K562 (cell line): ENCODE measurements around the gene GPR37L1. TPM values are rescaled to one million over a fixed set of nuclear protein-coding genes. Genes with fewer than 3 reads are reported as not detected.

Experiments
- ATAC-seq: fragments of 200-7000 bp; cut with Tn5 transposase; 3 replicates; pipeline ENCODE4 v1.9.1; 2020; ENCODE audit warnings: moderate library complexity
- BruUV-seq: library from RNA; stranded (reverse); fragments of 400-500 nt; replicated peaks from 2 replicates; lab custom pipeline; 2021; lab: Mats Ljungman, UMichigan
- CTCF ChIA-PET: fragments of 300-600 bp; formaldehyde crosslinking; extraction: SDS; loops from one replicate; lab custom pipeline; 2021; ENCODE audit warnings: low intra/inter-chr PET ratio; lab: Yijun Ruan, JAX
- POLR2A ChIA-PET: fragments of 300-600, 350-650 bp; sonication (Branson Sonifier 250); formaldehyde crosslinking; extraction: SDS; loops from one replicate; lab custom pipeline; 2021; ENCODE audit warnings: antibody characterized with exemption, inconsistent platforms; lab: Yijun Ruan, JAX
- DNase-seq, 4 experiments: peaks; one replicate each; pipeline versions ENCODE4 v3.0.0 to v3.0.0-alpha.2; 2011 to 2018; ENCODE audit warnings: low spot score in 3 of 4, mixed read lengths in 3 of 4; ENCODE audit errors: extremely low read depth in 1 of 4
- FAIRE-seq: peaks from 2 replicates; lab custom pipeline; 2011; peaks lifted over from hg19 to GRCh38; lab: Jason Lieb, UNC
- H2AFZ ChIP-seq: 2 replicates; pipeline ENCODE4 v1.6.0; 2011; ENCODE audit warnings: low read depth, low read length, control low read depth, inconsistent platforms
- H3K27ac ChIP-seq: fragments of 200-600 bp; 3 replicates; pipeline ENCODE4 v1.8.0; 2011; ENCODE audit warnings: low read depth, mild to moderate bottlenecking, control low read depth, inconsistent platforms, low read length, moderate library complexity, mixed read lengths; ENCODE audit errors: extremely low read depth
- H3K27me3 ChIP-seq, 2 experiments: fragments of 300-600 bp in 1 of 2; 2 replicates in 1 of 2; 3 replicates in 1 of 2; pipeline versions ENCODE4 v1.6.0 to v1.8.0; 2011; ENCODE audit warnings: inconsistent platforms in 2 of 2, low read length in 2 of 2, mild to moderate bottlenecking in 1 of 2, mixed read lengths in 1 of 2, moderate library complexity in 1 of 2; ENCODE audit not compliant: control insufficient read depth in 2 of 2, insufficient read depth in 2 of 2
- H3K36me3 ChIP-seq: fragments of 300-600 bp; 3 replicates; pipeline ENCODE4 v1.8.0; 2011; ENCODE audit warnings: mild to moderate bottlenecking, low read length, inconsistent platforms; ENCODE audit not compliant: control insufficient read depth, insufficient read depth
- H3K4me1 ChIP-seq, 2 experiments: fragments of 200-600 bp in 1 of 2; replicated peaks in 1 of 2; 2 replicates in 1 of 2; 3 replicates in 1 of 2; pipeline versions ENCODE4 v1.5.1 to v1.8.0; 2011; ENCODE audit warnings: inconsistent platforms in 2 of 2, low read length in 2 of 2, mild to moderate bottlenecking in 1 of 2, mixed read lengths in 1 of 2, moderate library complexity in 1 of 2; ENCODE audit not compliant: control insufficient read depth in 2 of 2, insufficient read depth in 2 of 2
- H3K4me2 ChIP-seq: 2 replicates; pipeline ENCODE4 v1.6.1; 2011; ENCODE audit warnings: low read length, control low read depth, inconsistent platforms, mixed read lengths; ENCODE audit not compliant: insufficient read depth
- H3K4me3 ChIP-seq: fragments of 200-600 bp; sonication (generic), shearing (Covaris generic); 2 replicates; pipeline ENCODE4 v1.5.1; 2016; ENCODE audit warnings: control low read depth, inconsistent platforms
- H3K79me2 ChIP-seq: fragments of 200-600 bp; 3 replicates; pipeline ENCODE4 v1.8.0; 2011; ENCODE audit warnings: low read length, inconsistent platforms; ENCODE audit not compliant: control insufficient read depth, insufficient read depth
- H3K9ac ChIP-seq, 2 experiments: 2 replicates each; pipeline versions ENCODE4 v1.6.0 to v1.6.1; 2011; ENCODE audit warnings: low read depth in 2 of 2, low read length in 2 of 2, control low read depth in 1 of 2, inconsistent platforms in 1 of 2, mild to moderate bottlenecking in 1 of 2, mixed read lengths in 1 of 2; ENCODE audit not compliant: insufficient read depth in 1 of 2
- H3K9me1 ChIP-seq: one replicate; pipeline ENCODE4 v1.6.0; 2011; ENCODE audit warnings: inconsistent platforms, mild to moderate bottlenecking, low read length, moderate library complexity; ENCODE audit not compliant: control insufficient read depth, insufficient read depth
- H3K9me3 ChIP-seq: replicated peaks from 2 replicates; pipeline ENCODE4 v1.5.1; 2011; ENCODE audit warnings: low read depth, low read length, inconsistent platforms; ENCODE audit not compliant: control insufficient read depth, insufficient read depth
- H4K20me1 ChIP-seq: replicated peaks from 2 replicates; pipeline ENCODE4 v1.6.1; 2011; ENCODE audit warnings: low read length, inconsistent platforms, mixed read lengths; ENCODE audit not compliant: control insufficient read depth, insufficient read depth
- FOXP1 ChIP-seq: sonication (generic); formaldehyde crosslinking; IDR thresholded peaks from 2 replicates; pipeline ENCODE4 v1.8.0; 2022; ENCODE audit warnings: mild to moderate bottlenecking, missing genetic modification reagents
- GATA2 ChIP-seq: sonication (generic); formaldehyde crosslinking; IDR thresholded peaks from 2 replicates; pipeline ENCODE4 v1.4.0; 2020; ENCODE audit warnings: mild to moderate bottlenecking, missing genetic modification reagents
- HDAC1 ChIP-seq, 2 experiments: fragments of 450-650 bp; IDR thresholded peaks; 2 replicates each; pipeline ENCODE4 v1.6.1; 2016 to 2017; ENCODE audit warnings: inconsistent platforms in 1 of 2, mild to moderate bottlenecking in 1 of 2, moderate library complexity in 1 of 2
- HDAC2 ChIP-seq: fragments of 450-650 bp; IDR thresholded peaks from 2 replicates; pipeline ENCODE4 v1.6.1; 2016; ENCODE audit warnings: mild to moderate bottlenecking
- HDAC8 ChIP-seq: fragments of 450-650 bp; IDR thresholded peaks from 2 replicates; pipeline ENCODE4 v1.6.1; 2016; ENCODE audit warnings: mild to moderate bottlenecking, missing genetic modification characterization, moderate library complexity, missing compliant biosample characterization
- MEIS2 ChIP-seq: fragments of 450-650 bp; IDR thresholded peaks from 2 replicates; pipeline ENCODE4 v1.6.1; 2014; ENCODE audit warnings: mild to moderate bottlenecking; ENCODE audit not compliant: partially characterized antibody
- NEUROD1 ChIP-seq: fragments of 150-350 bp; IDR thresholded peaks from 2 replicates; pipeline ENCODE4 v1.6.1; 2014; ENCODE audit warnings: borderline replicate concordance, low read length, low read depth; ENCODE audit not compliant: partially characterized antibody
- SAFB ChIP-seq: fragments of 200-400 bp; formaldehyde crosslinking; IDR thresholded peaks from 2 replicates; pipeline ENCODE4 v1.6.1; 2017; ENCODE audit warnings: low read depth, low read length, borderline replicate concordance
- SP1 ChIP-seq: sonication (generic); formaldehyde crosslinking; IDR thresholded peaks from 2 replicates; pipeline ENCODE4 v1.8.1; 2022; ENCODE audit warnings: mild to moderate bottlenecking, missing genetic modification reagents
- SPI1 ChIP-seq: IDR thresholded peaks from 2 replicates; pipeline ENCODE4 v1.6.1; 2011; ENCODE audit warnings: low read depth, low read length, control low read depth, borderline replicate concordance
- TCF3 ChIP-seq: sonication (generic); formaldehyde crosslinking; IDR thresholded peaks from 2 replicates; pipeline ENCODE4 v1.4.0; 2020; ENCODE audit warnings: mild to moderate bottlenecking, missing genetic modification reagents
- ZBTB26 ChIP-seq: fragments of 450-650 bp; formaldehyde crosslinking; IDR thresholded peaks from 2 replicates; pipeline ENCODE4 v1.4.0; 2022; ENCODE audit warnings: missing genetic modification characterization
- ZNF518B ChIP-seq: fragments of 250-450 bp; sonication (Bioruptor Pico); IDR thresholded peaks from 2 replicates; pipeline ENCODE4 v1.5.0; 2021; ENCODE audit warnings: mild to moderate bottlenecking, moderate library complexity
- ZNF668 ChIP-seq: fragments of 250-450 bp; sonication (Bioruptor Pico); IDR thresholded peaks from 2 replicates; pipeline ENCODE4 v1.8.0; 2022; ENCODE audit warnings: mild to moderate bottlenecking, inconsistent platforms
- ZNF77 ChIP-seq: fragments of 250-450 bp; sonication (Bioruptor Pico); IDR thresholded peaks from 2 replicates; pipeline ENCODE4 v1.5.0; 2020
- WGBS: fragments of 100-300 bp; shearing (Covaris generic); methylation state at CpG from one replicate; pipeline ENCODE4 v1.1.6; 2016; ENCODE audit warnings: low coverage, mixed read lengths; ENCODE audit not compliant: insufficient coverage; ENCODE audit errors: missing lambda C conversion rate; 5-methylcytosine and 5-hydroxymethylcytosine counted together
- in situ Hi-C: fragments of 300-500 bp; cut with MboI; formaldehyde crosslinking; loops from 4 replicates; pipeline ENCODE4 v1.15.0; 2018; ENCODE audit warnings: inconsistent platforms, mixed read lengths
- intact Hi-C: fragments of 100-400 bp; cut with micrococcal nuclease; formaldehyde crosslinking; loops from 2 replicates; pipeline ENCODE4 v1.14.2; 2022
- polyA plus RNA-seq, 8 experiments: library from polyadenylated mRNA; depleted of rRNA in 4 of 8; stranded (reverse) in 5 of 8; unstranded in 3 of 8; fragments of >200 nt; fragmentation: Nextera tagmentation in 2 of 8; fragmentation: Illumina TruSeq in 1 of 8; extraction: Ambion mirVana in 2 of 8; extraction: Trizol in 1 of 8; gene quantifications; 2 replicates each; pipeline versions ENCODE4 v1.2.1 to v1.2.3, GENCODE V29; 2011 to 2014; ENCODE audit warnings: inconsistent platforms in 1 of 8, missing spikeins in 1 of 8
- total RNA-seq, 7 experiments: library from RNA; depleted of rRNA in 6 of 7; stranded (reverse); fragments of >200 nt in 6 of 7; fragmentation: Illumina TruSeq in 2 of 7; extraction: Trizol in 2 of 7; gene quantifications; 2 replicates each; pipeline versions ENCODE4 v1.2.1 to v1.2.3, GENCODE V29; 2011 to 2021; ENCODE audit warnings: low replicate concordance in 1 of 7
- TF ChIP-seq, protein P1 (sequence below): fragments of 450-650 bp; IDR thresholded peaks from 2 replicates; pipeline ENCODE4 v1.6.1; 2016; ENCODE audit warnings: antibody characterized with exemption

Gene GPR37L1
- total and polyA plus RNA-seq, 9 of the 15 experiments (the other 6 are each of a cell fraction or from before 2014, with no cell fraction given): not detected

DNA sequence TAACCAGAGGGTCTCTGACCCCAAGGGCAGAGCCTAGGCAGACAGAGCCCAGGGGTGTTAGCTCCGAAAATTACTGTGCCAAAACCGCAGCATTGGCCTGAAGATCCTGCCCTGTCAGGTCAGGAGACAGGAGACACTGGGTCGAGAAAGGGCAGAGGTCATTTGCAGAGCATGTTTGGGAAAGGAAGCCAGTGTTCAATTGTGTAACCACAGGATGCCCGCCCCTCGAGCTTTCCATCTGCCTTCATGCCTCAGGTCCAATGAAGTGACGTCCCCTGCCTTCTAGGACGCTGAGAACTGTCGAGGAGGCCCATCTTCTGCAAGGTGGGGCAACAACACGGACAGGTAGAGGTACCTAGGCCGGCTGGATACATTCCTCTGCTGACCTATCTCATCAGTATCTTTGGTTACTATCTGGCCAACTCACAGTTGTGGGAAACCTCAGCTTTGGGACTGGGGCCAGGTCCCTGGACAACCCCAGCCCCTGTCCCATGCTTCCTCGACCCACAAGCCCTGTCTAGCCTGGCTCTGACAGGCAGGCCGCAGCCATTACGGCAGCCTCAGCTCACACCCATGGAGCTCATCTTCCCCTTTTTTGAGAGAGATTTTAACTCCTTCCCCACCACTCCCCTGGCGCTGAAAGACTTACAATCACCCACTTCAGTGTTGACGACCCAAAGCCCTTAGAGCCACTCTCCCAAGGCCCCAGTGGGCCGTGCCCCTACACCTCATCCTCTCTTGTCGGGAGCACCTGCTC lies 20.5 kb downstream of the GPR37L1 start:
- CTCF ChIA-PET: no interaction called here
- POLR2A ChIA-PET: interaction anchor here (0.6 to 8.9 kb wide), 14 partner anchors 8 to 667 kb away, joined by 3 to 49 read pairs (median 4); no protein-coding TSS in a partner anchor
- FAIRE-seq (no peak), ATAC-seq (peak; percentile 45), DNase-seq (peak in 2 of 4 experiments; percentile 52 to 58)
- peaks cover 19 to 28% of the 10 kb centered on the region in 2 experiments; a peak in 4 of 5 replicates for H3K4me1 ChIP-seq
- in situ Hi-C loops (no loop called here), intact Hi-C loops (no loop called here)
- H3K36me3 ChIP-seq: peaks cover 26% of the 10 kb centered on the region; the same call in 2 of the 3 replicates
- whole genome bisulfite sequencing: 33% methylated on average over 17 of the region's 17 CpGs
- peak overlapping the region; percentile 73 for H3K27ac ChIP-seq
- H3K4me2 ChIP-seq: peak overlapping the region; percentile 84
- peaks cover 4% of the 10 kb centered on the region for H3K9me1 ChIP-seq
- H3K79me2 ChIP-seq: peaks cover 30% of the 10 kb centered on the region
- H4K20me1 ChIP-seq: peaks cover 7% of the 10 kb centered on the region
- H3K9ac ChIP-seq: peak overlapping the region; percentile 76 to 97
- no peaks in the 10 kb centered on the region for H3K9me3 ChIP-seq
- peak overlapping the region; percentile 80 for H3K4me3 ChIP-seq
- BruUV-seq: TSS peak; percentile 39
- H3K27me3 ChIP-seq: no peaks in the 10 kb centered on the region
- H2AFZ ChIP-seq: peak overlapping the region; percentile 96
- TF ChIP-seq NEUROD1: no peak
- no peak for TF ChIP-seq HDAC1 (IDR thresholded peaks at IDR 0.05)
- no peak for TF ChIP-seq ZNF518B (CRISPR knock-in tag)
- peak; percentile 65 for TF ChIP-seq MEIS2
- peak; percentile 19; the same call in 1 of the 2 replicates for TF ChIP-seq TCF3 (CRISPR knock-in tag)
- no peak for TF ChIP-seq SPI1
- no peak for TF ChIP-seq HDAC2
- no peak for TF ChIP-seq ZNF77 (CRISPR knock-in tag)
- no peak for TF ChIP-seq ZBTB26 (CRISPR knock-in tag)
- TF ChIP-seq FOXP1 (CRISPR knock-in tag): no peak; the same call in 1 of the 2 replicates
- no peak for TF ChIP-seq ZNF668 (CRISPR knock-in tag)
- peak; percentile 47; the same call in 1 of the 2 replicates for TF ChIP-seq GATA2 (CRISPR knock-in tag)
- 0 out of 2 replicates have a peak, but pooled peaks have one; percentile 32 for TF ChIP-seq SP1 (CRISPR knock-in tag)
- no peak for TF ChIP-seq SAFB
- no peak for TF ChIP-seq HDAC8
- TF ChIP-seq, protein P1, sequence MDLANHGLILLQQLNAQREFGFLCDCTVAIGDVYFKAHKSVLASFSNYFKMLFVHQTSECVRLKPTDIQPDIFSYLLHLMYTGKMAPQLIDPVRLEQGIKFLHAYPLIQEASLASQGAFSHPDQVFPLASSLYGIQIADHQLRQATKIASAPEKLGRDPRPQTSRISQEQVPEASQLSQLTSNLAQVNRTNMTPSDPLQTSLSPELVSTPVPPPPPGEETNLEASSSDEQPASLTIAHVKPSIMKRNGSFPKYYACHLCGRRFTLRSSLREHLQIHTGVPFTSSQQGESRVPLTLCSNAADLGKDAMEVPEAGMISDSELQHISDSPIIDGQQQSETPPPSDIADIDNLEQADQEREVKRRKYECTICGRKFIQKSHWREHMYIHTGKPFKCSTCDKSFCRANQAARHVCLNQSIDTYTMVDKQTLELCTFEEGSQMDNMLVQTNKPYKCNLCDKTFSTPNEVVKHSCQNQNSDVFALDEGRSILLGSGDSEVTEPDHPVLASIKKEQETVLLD: no peak
